Measurements from ENCODE around the gene NEUROD2. TPM values are rescaled to one million over a fixed set of nuclear protein-coding genes. Genes with fewer than 3 reads are reported as not detected.

The NEUROD2 gene
- total and polyA plus RNA-seq, 2 of the 8 experiments (the other 6 are each of a cell fraction or from before 2014, with no cell fraction given): not detected

- H3K23ac ChIP-seq (ENCODE audit: insufficient read length): no peak overlapping the region
- H2BK12ac ChIP-seq (ENCODE audit: low read depth, low read length): peak overlapping the region; percentile 60; the same call in 1 of the 2 replicates
- POLR2A ChIA-PET (ENCODE audit: partially characterized antibody): interaction anchor here (0.8 to 2.6 kb wide), 9 partner anchors 10 to 70 kb away, joined by 3 to 11 read pairs (median 4); partner anchors contain the start of genes NEUROD2, PGAP3 and PNMT
- FAIRE-seq: no peak
- no peak overlapping the region for H3K27ac ChIP-seq (ENCODE audit: low read depth, low read length)
- H3K79me1 ChIP-seq (ENCODE audit: low read depth, low read length): no peaks in the 10 kb centered on the region
- H3K79me2 ChIP-seq (ENCODE audit: control insufficient read depth in 1 of 2, insufficient read depth in 2 of 2, low read length in 2 of 2): no peaks in the 10 kb centered on the region
- H3K9ac ChIP-seq (replicated peaks in 1 of 4; ENCODE audit: extremely low read depth in 1 of 4, low read depth in 3 of 4, low read length in 3 of 4): no peak overlapping the region; a peak in 1 of 7 replicates
- no peaks in the 10 kb centered on the region for H3K36me3 ChIP-seq (ENCODE audit: control insufficient read depth in 2 of 4, insufficient read depth in 4 of 4, low read length in 3 of 4)
- H2BK15ac ChIP-seq (ENCODE audit: low read length): peak overlapping the region; percentile 92; the same call in 1 of the 2 replicates
- TF ChIP-seq TEAD4 (IDR thresholded peaks at IDR 0.05; ENCODE audit: low read depth, low read length) (no peak), EZH2 (IDR thresholded peaks at IDR 0.05; ENCODE audit: low read depth, low read length, severe bottlenecking) (peak; percentile 22), HDAC6 (IDR thresholded peaks at IDR 0.05; ENCODE audit: low read depth, low read length) (no peak), TAF1 (IDR thresholded peaks at IDR 0.05; ENCODE audit: low read depth, low read length) (0 out of 2 replicates have a peak, but pooled peaks have one; percentile 25), SP2 (IDR thresholded peaks at IDR 0.05; ENCODE audit: low read length) (no peak), RFX5 (IDR thresholded peaks at IDR 0.05; ENCODE audit: borderline replicate concordance, low read depth, low read length) (no peak), ZNF274 (IDR thresholded peaks at IDR 0.05; ENCODE audit: borderline replicate concordance, extremely low read depth, low read length) (no peak), PHF8 (conservative IDR thresholded peaks at IDR 0.05; ENCODE audit: low read depth, low read length) (no peak), KDM4A (IDR thresholded peaks at IDR 0.05; ENCODE audit: low read depth, low read length, severe bottlenecking) (peak; percentile 37), CREB1 (IDR thresholded peaks at IDR 0.05) (no peak), ATF2 (IDR thresholded peaks at IDR 0.05; ENCODE audit: low read length) (no peak)
- no peak overlapping the region for H4K8ac ChIP-seq (ENCODE audit: extremely low read depth, insufficient read depth, low read length)
- H2BK5ac ChIP-seq (ENCODE audit: low read depth, low read length): no peak overlapping the region
- H3K4ac ChIP-seq (replicated peaks; ENCODE audit: insufficient read length, low read depth, low read length): no peak overlapping the region
- no peaks in the 10 kb centered on the region for H4K20me1 ChIP-seq (replicated peaks in 1 of 2; ENCODE audit: control insufficient read depth in 1 of 2, insufficient read depth in 2 of 2, low read length in 2 of 2)
- H3K9me3 ChIP-seq (ENCODE audit: insufficient read depth in 2 of 2, low read depth in 1 of 2, low read length in 1 of 2): no peaks in the 10 kb centered on the region
- no peak overlapping the region for H3K56ac ChIP-seq (replicated peaks; ENCODE audit: insufficient read length, low read depth, low read length)
- H2BK20ac ChIP-seq (ENCODE audit: low read length): no peak overlapping the region
- no peak overlapping the region for H3K18ac ChIP-seq (ENCODE audit: extremely low read depth, low read length)
- no peak overlapping the region for H2AK5ac ChIP-seq (ENCODE audit: low read depth, low read length)
- H3K4me3 ChIP-seq (ENCODE audit: extremely low read depth in 1 of 4, insufficient read depth in 2 of 4, low read depth in 3 of 4, low read length in 4 of 4): peak overlapping the region; percentile 36 to 72 (median 47)
- peak overlapping the region; percentile 64 to 94 for H3K4me2 ChIP-seq (ENCODE audit: insufficient read depth in 1 of 2, low read depth in 2 of 2, low read length in 2 of 2)
- WGBS, 2 experiments (ENCODE audit: extremely low coverage in 1 of 2, insufficient coverage in 1 of 2, insufficient read length in 1 of 2, insufficient replicate concordance in 2 of 2, low coverage in 1 of 2, low lambda C conversion rate in 2 of 2, missing lambda C conversion rate in 1 of 2): 1% methylated on average over 22 of the region's 33 CpGs; no CpG with 5 or more reads in 1 of the 2 experiments
- no peak overlapping the region for H2BK120ac ChIP-seq (replicated peaks; ENCODE audit: low read depth, low read length)
- no peak overlapping the region for H4K91ac ChIP-seq (replicated peaks; ENCODE audit: insufficient read length, low read length)
- H3K27me3 ChIP-seq (replicated peaks in 1 of 4; ENCODE audit: control insufficient read depth in 3 of 4, extremely low read depth in 1 of 4, insufficient read depth in 3 of 4, low read length in 3 of 4): peaks cover 27 to 60% (median 49%) of the 10 kb centered on the region in 4 experiments
- H4K5ac ChIP-seq (ENCODE audit: insufficient read length, low read depth, low read length): no peak overlapping the region
- CTCF ChIA-PET (ENCODE audit: partially characterized antibody): interaction anchor here (0.5 to 49.2 kb wide), 10 partner anchors 14 to 411 kb away, joined by 3 to 1885 read pairs (median 98); partner anchors contain the start of genes ERBB2, NEUROD2, PGAP3 and PNMT
- H3K4me1 ChIP-seq (replicated peaks in 1 of 4; ENCODE audit: control insufficient read depth in 3 of 4, insufficient read depth in 4 of 4, low read length in 3 of 4): peaks cover 0 to 7% (median 4%) of the 10 kb centered on the region in 4 experiments; a peak in 5 of 7 replicates
- no peak overlapping the region for H3K14ac ChIP-seq (ENCODE audit: insufficient read length)
- H2AFZ ChIP-seq (ENCODE audit: low read length): no peak overlapping the region
- H3K23me2 ChIP-seq (ENCODE audit: low read depth, low read length): peaks cover 10% of the 10 kb centered on the region; the same call in 1 of the 2 replicates
- DNase-seq (ENCODE audit: low read depth in 1 of 2, low spot score in 2 of 2): peak in 1 of 2 experiments; percentile 72
These were observed 10.7 kb upstream of the NEUROD2 start for GRCh38 chr17:39618246-39618913.
